AG09309 (cell line): Measurements from ENCODE around the gene WASHC3.

Experiments used
- DNase-seq: peaks from one replicate; pipeline ENCODE4 v3.0.0-alpha.2; 2010; ENCODE audit warnings: low read depth
- H3K4me3 ChIP-seq: 2 replicates; pipeline ENCODE4 v1.5.1; 2011; ENCODE audit warnings: mild to moderate bottlenecking, low read depth, low read length, moderate library complexity; ENCODE audit not compliant: control insufficient read depth
- CTCF ChIP-seq: IDR thresholded peaks from 2 replicates; pipeline ENCODE4 v1.5.1; 2011; ENCODE audit warnings: mild to moderate bottlenecking, low read depth, low read length, inconsistent platforms; ENCODE audit not compliant: insufficient read depth, control insufficient read depth; ENCODE audit errors: missing control alignments

The WASHC3 gene

GRCh38 chr12:102009796-102010195 is 52.0 kb downstream of the WASHC3 start:
- DNase-seq = no peak
- H3K4me3 ChIP-seq = no peak overlapping the region
- no peak for TF ChIP-seq CTCF

GRCh38 chr12:102008615-102009126 is 53.1 kb downstream of the WASHC3 start:
- no peak for TF ChIP-seq CTCF
- H3K4me3 ChIP-seq = no peak overlapping the region
- no peak for DNase-seq

GRCh38 chr12:102005256-102005655 is 56.5 kb downstream of the WASHC3 start:
- DNase-seq = no peak
- no peak for TF ChIP-seq CTCF
- no peak overlapping the region for H3K4me3 ChIP-seq

- no peak overlapping the region for H3K4me3 ChIP-seq
- DNase-seq = no peak
- no peak for TF ChIP-seq CTCF
These were observed 64.7 kb downstream of the WASHC3 start for GRCh38 chr12:101997102-101997501.

GRCh38 chr12:101995684-101996083 is 66.1 kb downstream of the WASHC3 start:
- no peak overlapping the region for H3K4me3 ChIP-seq
- no peak for TF ChIP-seq CTCF
- no peak for DNase-seq

GRCh38 chr12:101992091-101992490 is 69.7 kb downstream of the WASHC3 start:
- no peak overlapping the region for H3K4me3 ChIP-seq
- TF ChIP-seq CTCF = no peak
- no peak for DNase-seq

GRCh38 chr12:101982307-101982706 is 79.5 kb downstream of the WASHC3 start:
- TF ChIP-seq CTCF = no peak
- no peak overlapping the region for H3K4me3 ChIP-seq
- no peak for DNase-seq
